ENCODE results near the gene RNF19B.

Gene RNF19B

DNA sequence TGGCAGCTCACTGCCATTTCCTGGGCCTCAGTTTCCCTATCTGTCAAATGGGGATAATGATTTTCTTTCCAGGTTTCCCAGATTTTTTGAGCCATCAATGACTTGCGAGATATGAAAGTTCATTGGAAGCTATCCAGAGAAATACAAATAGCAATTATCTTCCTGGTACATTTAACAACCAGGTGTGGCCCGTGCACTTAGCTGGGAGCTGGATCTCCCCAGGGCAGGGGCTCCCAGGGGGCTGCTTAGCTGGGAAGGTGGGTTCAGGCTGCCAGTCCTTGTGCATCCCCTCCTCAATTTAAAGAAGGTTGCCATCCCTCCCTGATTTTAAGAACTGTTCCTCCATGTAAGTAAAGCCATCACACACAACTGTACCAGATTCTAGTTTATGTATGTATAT is 59.8 kb downstream of the RNF19B start:
- in situ Hi-C loops (cut with HindIII; ENCODE audit: low sequenced_read_pairs): no loop called here

- in situ Hi-C loops (cut with HindIII; ENCODE audit: low sequenced_read_pairs): no loop called here
These were observed 60.4 kb downstream of the RNF19B start for GRCh38 chr1:32903991-32904785.

GRCh38 chr1:32902535-32902920 is 62.1 kb downstream of the RNF19B start:
- in situ Hi-C loops (cut with HindIII; ENCODE audit: low sequenced_read_pairs): no loop called here

GRCh38 chr1:32901823-32902534 is 62.6 kb downstream of the RNF19B start:
- in situ Hi-C loops (cut with HindIII; ENCODE audit: low sequenced_read_pairs): no loop called here

DNA sequence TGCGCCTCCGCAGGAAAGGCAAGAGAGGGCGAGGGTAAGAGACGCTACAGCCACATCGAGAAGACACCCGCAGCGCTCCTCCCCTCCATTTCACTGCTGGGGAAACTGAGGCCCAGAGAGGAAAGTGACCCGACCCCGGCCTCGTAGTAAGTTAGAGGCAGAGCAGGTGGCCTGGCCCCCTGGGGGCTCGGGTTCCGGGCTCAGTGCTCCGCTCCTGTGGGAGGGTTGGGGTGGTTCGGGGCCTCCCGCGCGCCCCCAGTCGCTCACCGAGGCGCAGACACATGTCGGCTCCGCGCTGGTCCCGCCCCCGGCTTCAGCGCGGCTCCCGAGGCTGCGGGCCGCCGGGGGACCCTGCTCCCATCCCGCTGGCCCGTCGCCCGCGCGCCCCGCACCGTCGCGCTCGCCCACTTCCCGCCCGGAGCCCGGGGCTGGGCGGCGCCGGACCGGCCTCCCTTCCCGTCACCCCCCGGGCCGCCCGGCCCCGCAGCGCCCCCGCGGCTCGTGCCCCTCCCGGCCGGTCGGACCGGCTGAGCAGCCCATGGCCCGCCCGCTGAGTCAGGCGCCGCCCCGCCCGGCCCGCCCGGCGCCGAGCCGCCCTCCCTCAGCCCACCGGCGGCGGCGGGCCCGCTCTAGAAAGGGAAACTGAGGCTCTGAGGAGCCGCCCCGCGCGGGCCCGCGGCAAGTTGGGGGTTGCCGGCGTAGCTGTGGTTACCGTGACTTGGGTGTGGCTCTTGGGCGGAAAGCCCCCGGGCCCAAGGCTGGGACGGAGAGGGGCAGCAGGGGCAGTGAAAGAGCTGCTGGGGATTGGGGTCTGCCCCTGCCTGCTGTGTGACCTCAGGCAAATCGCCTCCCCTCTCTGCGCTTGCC is 63.4 kb downstream of the RNF19B start, which contains the start of gene TMEM54:
TMEM54 (minus strand) TSS at position 434 of the 867 bp plus-strand sequence; CDS start at position 283, 151 bp downstream.
- in situ Hi-C loops (cut with HindIII; ENCODE audit: low sequenced_read_pairs): no loop called here

DNA sequence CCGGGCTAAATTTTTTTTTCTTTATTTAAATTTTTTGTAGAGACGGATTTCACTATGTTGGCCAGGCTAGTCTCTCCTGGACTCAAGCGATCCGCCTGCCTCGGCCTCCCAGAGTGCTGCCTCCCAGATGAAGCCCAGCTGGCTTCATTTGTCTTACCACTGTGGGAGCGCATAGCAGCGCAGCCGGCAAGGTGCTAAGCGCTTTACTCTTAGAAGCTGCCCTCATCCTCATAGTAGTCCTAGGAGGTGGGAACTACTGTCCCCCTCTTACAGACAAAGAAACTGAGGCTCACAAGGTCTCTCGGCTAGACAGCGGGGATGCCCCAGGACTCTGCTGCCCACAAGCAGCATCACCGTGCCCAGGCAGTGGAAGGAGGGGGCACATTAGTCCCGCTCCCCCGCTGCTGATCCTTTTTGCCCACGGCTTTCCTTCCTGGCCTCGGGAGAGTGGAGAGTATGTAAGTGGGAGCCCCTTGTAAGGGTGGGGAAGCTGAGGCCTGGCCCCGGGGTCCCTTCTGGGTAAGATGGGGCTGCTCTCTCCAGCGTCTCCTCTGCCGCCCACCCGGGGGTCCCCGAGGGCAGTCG is 64.1 kb downstream of the RNF19B start:
- in situ Hi-C loops (cut with HindIII; ENCODE audit: low sequenced_read_pairs): no loop called here

DNA sequence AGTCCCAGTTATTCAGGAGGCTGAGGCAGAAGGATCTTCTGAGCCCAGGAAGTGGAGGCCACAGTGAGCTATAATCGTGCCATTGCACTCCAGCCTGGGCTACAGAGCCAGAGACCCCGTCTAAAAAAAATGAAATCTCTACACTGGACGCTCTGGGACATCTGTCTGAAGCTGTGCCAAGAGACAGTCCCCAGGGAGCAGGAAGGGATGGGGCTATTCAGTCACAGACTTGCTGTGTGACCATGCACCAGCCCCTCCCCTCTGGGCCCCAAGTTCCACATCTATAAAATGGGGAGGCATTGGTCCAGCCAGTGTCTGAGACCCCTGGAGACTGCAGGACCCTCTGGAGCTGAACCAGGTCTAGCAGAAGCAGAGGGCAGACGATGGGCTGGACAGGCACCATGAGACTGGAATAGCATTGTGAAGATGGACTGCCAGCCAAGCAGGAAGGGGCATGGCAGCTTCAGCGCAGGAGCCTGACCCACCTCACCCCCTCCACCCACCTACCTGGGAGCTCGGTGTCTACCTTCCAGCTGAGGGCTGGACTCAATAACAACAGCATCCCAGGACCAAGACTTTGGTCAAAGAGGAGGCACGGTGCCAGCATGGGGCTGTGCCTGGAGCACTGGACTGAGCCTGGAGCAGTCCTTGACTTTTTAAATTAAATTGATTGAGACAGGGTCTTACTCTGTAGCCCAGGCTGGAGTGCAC is 64.9 kb downstream of the RNF19B start:
- in situ Hi-C loops (cut with HindIII; ENCODE audit: low sequenced_read_pairs): no loop called here

- in situ Hi-C loops (cut with HindIII; ENCODE audit: low sequenced_read_pairs): no loop called here
These were observed 65.7 kb downstream of the RNF19B start for GRCh38 chr1:32898958-32899357.

GRCh38 chr1:32898056-32898455 is 66.6 kb downstream of the RNF19B start:
- in situ Hi-C loops (cut with HindIII; ENCODE audit: low sequenced_read_pairs): no loop called here

DNA sequence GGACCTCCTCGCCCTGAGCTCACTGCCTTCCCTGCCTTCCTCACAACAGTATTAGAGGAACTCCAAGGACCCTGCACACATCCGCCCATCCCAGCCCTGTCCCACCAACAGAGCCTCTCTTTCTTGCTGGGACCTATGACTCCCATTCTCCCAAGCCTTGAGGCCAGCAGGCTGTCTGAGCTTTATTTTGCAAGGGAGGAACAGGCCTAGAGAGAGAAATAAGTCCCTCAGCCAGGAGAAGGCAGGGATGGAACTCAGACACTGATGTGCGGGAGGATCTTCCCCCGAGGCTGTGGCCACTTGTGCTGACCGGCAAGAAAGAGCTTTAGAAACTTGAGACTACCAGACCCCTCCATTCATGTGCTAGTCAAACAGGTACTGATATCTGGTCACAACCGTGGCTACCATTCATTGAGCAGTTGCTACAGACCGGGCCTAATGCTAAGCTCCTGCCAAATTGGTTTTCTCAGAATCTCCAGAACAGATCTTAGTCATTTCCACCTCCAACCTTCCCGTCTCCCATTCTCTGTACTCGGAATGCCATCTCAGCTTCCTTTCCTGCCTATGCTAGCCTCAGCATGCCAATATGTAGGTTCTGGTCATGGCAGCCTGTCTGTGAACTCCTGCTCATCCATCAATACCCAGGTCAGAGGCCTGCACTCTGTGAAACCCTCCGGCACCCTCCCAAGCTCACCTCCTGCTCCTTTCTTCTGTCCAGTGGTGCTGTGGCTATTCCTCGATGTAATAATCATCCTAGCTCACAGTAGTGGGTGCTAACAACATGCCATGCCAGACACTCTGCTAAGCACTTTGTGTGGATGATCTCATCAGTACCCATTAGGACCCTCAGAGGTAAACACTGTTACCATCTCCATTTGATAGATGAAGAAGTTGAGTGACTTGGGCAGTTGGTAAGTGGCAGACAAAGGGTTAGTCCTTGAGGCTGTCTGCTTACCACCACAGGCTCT is 67.2 kb downstream of the RNF19B start:
- in situ Hi-C loops (cut with HindIII; ENCODE audit: low sequenced_read_pairs): no loop called here

- in situ Hi-C loops (cut with HindIII; ENCODE audit: low sequenced_read_pairs): no loop called here
These were observed 68.2 kb downstream of the RNF19B start for GRCh38 chr1:32896451-32896850.

DNA sequence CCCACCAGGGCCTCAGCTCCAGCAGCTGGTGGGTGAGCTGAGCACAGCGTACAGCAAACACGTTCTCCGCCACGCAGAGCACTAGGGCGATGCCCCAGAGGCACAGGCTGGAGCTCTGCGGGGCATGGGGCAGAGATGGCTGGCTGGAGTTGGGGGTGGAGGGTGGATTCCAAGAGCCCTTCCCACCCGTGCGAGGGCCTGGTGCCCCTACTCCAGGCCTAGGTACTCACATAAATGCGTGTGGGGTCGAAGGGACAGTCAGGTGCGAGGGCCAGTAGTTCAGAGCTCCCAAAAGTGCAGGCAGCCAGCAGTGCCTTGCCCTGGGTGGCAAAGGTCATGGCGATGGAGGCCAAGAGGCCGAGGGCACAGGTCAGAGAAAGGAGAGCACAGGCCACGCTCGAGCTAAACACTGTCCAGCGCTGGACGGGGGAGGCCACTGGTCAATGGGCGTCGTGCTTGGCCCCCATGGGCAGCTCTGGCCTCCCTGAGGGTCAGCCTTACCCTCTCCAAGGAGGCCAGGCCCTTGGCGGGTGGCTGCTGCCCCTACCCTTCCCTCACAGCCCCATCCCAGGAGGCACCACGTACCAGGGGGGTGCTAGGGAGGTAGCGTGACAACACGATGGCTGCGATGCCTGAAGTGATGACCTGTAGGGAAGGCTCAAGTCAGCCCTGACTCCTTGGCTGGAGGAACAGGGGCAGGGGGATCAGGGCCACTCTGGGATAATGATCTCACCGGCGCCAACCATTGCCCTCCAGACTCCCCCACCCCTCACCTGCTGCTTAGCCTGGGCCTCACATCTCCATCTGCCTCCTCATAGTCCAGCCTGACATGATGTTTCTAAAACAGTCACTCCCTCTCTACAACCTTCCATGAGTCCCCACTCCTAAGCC is 69.0 kb downstream of the RNF19B start:
- in situ Hi-C loops (cut with HindIII; ENCODE audit: low sequenced_read_pairs): no loop called here

DNA sequence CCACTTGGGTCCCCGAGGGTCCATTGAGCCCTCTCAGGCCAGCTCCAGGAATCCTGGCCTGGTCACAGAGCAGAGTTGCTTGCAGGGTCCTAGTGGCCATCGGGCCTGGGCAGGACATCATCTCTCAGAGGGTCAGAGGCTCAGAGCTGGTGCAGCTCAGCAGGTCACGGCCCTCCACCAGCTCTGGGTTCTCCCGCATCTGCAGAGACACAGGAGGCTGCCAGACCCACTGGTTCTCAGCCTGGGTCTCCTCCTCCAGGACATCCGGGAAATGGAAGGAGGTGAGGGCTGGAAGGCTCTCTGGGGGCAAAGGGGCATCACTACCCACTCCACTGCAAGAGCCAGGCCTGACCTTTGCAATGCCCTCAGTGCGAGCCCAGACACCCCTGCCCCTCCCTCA is 69.9 kb downstream of the RNF19B start:
- in situ Hi-C loops (cut with HindIII; ENCODE audit: low sequenced_read_pairs): no loop called here

GRCh38 chr1:32894019-32894600 is 70.5 kb downstream of the RNF19B start:
- in situ Hi-C loops (cut with HindIII; ENCODE audit: low sequenced_read_pairs): no loop called here

DNA sequence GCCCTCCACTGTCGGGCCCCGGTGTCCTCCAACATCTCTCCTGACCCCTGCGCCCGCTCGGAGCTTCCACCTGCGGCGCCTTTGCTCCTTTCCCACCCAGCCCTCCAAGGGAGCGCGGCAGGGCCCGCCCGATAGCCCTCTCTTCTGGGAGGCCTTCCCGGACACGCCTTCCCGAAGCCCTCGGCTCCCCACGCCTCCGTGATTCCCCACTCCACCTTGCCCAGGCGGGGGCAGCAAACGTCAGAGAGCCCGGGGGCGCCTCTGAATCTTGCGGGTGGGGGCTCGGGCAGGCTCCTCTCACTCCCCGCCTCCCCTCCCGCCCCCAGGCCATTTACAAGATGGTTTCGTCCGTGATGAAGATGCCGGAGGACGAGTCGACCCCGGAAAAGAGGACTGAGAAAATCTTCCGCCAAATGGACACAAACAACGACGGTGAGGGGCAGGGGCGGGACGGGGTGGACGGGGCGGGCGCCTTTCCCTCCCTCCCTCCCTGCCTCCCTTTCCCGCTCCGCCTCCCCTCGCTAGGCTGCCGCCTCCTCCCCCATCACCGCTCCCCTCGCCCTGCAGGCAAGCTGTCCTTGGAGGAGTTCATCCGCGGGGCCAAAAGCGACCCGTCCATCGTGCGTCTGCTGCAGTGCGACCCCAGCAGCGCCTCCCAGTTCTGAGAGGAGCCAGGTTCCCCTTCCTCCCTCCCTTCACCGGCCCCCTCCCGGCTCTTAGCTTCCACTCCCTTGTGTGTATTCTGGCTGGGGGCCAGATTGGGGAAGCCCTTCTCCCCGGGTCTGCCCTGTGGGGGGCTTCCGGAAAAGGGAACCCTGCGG is 71.2 kb downstream of the RNF19B start:
- in situ Hi-C loops (cut with HindIII; ENCODE audit: low sequenced_read_pairs): no loop called here

- in situ Hi-C loops (cut with HindIII; ENCODE audit: low sequenced_read_pairs): no loop called here
These were observed 72.0 kb downstream of the RNF19B start for GRCh38 chr1:32892368-32893197.
